ENCODE results near the gene ATP8B4.
"Not testable (repeated sequence)": the region's sequence is repeated elsewhere in the genome, so short reads cannot be mapped to it uniquely, and the experiment has no call there.

The ATP8B4 gene, protein sequence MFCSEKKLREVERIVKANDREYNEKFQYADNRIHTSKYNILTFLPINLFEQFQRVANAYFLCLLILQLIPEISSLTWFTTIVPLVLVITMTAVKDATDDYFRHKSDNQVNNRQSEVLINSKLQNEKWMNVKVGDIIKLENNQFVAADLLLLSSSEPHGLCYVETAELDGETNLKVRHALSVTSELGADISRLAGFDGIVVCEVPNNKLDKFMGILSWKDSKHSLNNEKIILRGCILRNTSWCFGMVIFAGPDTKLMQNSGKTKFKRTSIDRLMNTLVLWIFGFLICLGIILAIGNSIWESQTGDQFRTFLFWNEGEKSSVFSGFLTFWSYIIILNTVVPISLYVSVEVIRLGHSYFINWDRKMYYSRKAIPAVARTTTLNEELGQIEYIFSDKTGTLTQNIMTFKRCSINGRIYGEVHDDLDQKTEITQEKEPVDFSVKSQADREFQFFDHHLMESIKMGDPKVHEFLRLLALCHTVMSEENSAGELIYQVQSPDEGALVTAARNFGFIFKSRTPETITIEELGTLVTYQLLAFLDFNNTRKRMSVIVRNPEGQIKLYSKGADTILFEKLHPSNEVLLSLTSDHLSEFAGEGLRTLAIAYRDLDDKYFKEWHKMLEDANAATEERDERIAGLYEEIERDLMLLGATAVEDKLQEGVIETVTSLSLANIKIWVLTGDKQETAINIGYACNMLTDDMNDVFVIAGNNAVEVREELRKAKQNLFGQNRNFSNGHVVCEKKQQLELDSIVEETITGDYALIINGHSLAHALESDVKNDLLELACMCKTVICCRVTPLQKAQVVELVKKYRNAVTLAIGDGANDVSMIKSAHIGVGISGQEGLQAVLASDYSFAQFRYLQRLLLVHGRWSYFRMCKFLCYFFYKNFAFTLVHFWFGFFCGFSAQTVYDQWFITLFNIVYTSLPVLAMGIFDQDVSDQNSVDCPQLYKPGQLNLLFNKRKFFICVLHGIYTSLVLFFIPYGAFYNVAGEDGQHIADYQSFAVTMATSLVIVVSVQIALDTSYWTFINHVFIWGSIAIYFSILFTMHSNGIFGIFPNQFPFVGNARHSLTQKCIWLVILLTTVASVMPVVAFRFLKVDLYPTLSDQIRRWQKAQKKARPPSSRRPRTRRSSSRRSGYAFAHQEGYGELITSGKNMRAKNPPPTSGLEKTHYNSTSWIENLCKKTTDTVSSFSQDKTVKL

DNA sequence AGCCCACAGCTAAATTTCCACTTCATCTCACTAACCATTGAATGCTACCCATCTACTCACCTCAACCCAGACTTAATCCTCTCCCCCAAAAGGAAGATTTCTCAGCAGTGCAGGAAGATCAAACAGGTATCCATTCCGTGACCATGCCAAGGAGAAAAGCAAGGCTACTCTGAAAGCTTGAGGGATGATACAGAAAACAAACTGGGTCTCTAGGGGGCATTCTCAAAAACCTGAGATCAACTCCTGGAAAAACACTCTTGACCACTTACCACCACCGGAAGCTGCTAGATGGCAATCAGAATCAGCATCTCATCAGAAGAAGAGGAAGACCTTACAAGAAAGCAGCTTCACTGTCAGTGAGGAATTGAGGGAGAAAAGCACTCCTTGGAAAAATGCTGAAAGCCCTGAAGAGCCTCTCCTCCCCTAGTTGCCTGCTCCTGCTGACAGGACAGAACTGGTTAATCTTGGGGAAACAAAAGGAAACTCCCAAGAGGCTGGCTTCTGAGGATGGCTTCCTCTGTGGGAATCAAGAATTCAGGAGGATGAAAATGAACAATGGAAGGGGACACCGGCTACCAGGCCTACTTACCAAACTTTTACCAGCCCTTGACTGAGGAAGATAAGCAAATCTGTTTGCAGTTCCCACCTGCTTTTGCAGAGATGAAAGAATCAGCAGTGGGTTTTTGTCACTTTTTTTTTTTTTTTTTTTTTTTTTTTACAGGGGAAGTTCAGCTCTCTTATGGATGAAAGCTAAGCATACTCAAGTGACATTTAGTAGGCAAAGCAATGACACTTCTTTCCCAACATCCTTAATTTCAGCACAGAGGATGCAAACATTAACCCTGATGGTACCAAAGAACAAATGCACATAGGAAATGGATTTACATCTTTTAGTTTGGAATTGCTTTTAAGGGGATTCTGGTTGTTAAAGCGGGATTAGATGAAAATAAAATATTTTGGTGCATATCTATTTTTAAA, at the start of gene ATP8B4:
Gene ATP8B4, minus strand, starts transcription at position 171 of the 978 bp plus-strand sequence. CDS start 12,267 bp downstream, outside the sequence.
- no peak within 1 kb of the TSS for H3K4me3 ChIP-seq (ENCODE audit: low read length)
- no peak for TF ChIP-seq ZNF274 (IDR thresholded peaks at IDR 0.05; ENCODE audit: low read depth, low read length)

DNA sequence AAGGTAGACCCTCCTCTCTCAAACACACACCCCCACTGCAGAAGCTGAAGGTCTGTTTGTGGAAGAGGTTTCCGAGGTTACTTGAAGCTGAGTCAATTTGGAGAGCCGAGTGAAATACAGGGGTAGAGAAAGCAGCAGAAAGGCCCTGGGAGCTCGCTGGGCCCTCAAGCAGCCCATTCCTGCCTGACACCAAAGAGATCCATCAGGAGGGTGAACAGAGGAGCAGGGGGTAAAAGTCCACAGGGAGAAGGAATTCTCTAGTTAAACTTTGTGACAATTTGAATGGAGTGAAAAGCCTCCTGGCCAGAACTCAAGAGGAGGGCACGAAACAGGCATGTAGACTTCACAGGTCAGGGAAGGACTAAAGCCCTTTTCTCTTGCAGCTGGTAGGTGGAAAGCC, 49.3 kb upstream of the ATP8B4 start:
- no peak overlapping the region for H3K4me3 ChIP-seq (ENCODE audit: low read length)
- no peak for TF ChIP-seq ZNF274 (IDR thresholded peaks at IDR 0.05; ENCODE audit: low read depth, low read length)

DNA sequence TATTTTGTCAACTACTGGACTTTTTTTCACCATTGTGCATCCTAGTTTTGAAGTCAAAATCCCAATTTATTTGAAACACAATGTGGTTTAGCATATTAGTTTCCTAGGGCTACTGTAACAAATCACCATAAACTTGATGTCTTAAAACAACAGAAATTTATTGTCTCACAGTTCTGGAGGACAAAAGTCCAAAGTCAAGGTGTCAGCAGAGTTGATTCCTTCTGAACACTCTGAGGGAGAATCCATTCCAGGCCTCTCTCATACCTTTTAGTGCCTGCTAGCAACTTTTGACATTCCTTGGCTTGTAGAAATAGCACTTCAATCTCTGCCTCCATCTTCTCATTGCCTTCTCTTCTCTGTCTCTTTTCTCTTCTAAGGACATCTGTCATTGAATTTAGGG, 48.1 kb upstream of the ATP8B4 start:
- no peak overlapping the region for H3K4me3 ChIP-seq (ENCODE audit: low read length)
- TF ChIP-seq ZNF274 (IDR thresholded peaks at IDR 0.05; ENCODE audit: low read depth, low read length), result no peak

- no peak overlapping the region for H3K4me3 ChIP-seq (ENCODE audit: low read length)
Measured at GRCh38 chr15:50166216-50166615, 47.2 kb upstream of the ATP8B4 start.

DNA sequence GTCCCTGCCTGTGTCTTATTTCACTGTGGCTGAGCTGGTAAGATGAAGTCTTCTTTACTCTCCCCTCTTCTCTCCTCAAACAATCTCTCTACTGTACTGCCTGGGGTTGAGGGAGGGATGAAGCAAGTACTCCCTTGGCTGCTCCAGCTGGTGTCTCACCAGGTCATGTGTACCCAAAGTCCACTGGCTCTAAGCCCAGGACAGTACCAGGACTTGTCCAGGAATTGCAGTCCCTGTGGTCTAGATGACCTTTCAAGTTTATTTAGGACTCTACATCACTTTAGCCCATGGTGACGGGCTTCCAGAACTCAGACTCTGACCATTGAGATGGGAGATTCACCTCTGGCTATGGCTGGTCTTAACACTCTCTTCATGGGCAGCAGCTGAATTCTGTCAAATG, 45.4 kb upstream of the ATP8B4 start:
- no peak overlapping the region for H3K4me3 ChIP-seq (ENCODE audit: low read length)
- TF ChIP-seq ZNF274 (IDR thresholded peaks at IDR 0.05; ENCODE audit: low read depth, low read length), result no peak

More at GRCh38 chr15:50166216-50166615, 47.2 kb upstream of the ATP8B4 start:
- TF ChIP-seq ZNF274 (IDR thresholded peaks at IDR 0.05; ENCODE audit: low read depth, low read length), result no peak

DNA sequence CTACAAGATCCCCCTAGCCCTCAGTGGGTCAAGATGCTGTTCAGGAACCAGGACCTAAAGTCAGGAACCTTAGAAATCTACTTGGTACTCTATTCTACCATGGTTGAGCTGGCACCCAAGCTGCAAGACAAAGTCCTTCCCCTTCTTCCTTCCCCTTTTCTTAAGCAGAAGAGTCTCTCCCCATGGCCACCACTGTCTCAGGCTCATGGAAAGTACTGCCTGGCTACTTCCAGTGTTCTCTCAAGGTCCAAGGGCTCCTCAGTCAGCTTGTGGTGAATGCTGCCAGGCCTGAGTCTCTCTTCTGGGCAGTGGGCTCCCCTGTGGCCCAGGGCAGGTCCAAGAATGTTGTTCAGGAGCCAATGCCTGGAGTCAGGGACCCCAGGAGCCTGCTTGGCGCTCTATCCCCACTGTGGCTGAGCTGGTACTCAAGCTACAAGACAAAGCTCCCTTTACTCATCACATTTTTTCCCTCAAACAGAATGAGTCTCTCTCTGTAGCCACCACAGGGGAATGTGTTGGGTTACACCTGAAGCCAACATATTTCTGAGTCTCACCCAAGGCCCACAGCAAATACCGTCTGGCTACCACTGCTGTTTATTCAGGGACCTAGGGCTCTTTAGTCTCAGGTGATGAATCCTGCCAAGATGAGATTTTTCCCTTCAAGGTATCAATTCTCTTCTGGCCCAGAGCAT, 44.8 kb upstream of the ATP8B4 start:
- no peak for TF ChIP-seq ZNF274 (IDR thresholded peaks at IDR 0.05; ENCODE audit: low read depth, low read length)
- no peak overlapping the region for H3K4me3 ChIP-seq (ENCODE audit: low read length)

DNA sequence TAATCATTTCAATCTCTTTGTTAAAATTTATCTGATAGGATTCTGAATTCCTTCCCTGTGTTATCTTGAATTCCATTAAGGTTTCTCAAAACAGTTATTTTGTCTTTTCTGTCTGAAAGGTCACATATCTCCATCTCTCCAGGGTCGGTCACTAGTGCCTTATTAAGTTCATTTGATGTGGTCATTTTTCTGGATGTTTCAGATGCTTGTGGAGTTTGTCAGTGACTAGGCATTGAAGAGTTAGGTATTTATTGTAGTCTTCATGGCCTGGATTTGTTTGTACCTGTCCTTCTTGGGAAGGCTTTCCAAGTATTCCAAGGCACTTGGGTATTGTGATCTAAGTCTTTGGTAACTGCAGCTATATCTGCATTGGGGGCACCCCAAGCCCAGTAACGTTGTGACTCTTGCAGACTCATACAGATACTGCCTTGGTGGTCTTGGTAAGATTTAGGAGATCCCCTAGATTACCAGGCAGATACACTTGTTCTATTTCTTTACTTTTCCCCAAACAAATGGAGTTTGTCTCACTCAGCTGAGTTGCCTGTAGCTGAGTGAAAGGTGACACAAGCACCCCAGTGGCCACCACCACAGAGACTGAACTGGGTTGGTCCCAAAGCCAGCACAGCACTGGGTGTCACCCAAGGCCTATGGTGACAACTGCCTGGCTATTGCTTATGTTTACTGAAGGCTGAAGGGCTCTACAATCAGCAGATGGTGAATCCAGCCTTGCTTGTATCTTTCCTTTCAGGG, 44.1 kb upstream of the ATP8B4 start:
- TF ChIP-seq ZNF274 (IDR thresholded peaks at IDR 0.05; ENCODE audit: low read depth, low read length), result no peak
- no peak overlapping the region for H3K4me3 ChIP-seq (ENCODE audit: low read length)

- not testable (repeated sequence) for H3K4me3 ChIP-seq (ENCODE audit: low read length)
Measured at GRCh38 chr15:50158236-50158635, 39.2 kb upstream of the ATP8B4 start.

- TF ChIP-seq ZNF274 (IDR thresholded peaks at IDR 0.05; ENCODE audit: low read depth, low read length), result no peak
- H3K4me3 ChIP-seq (ENCODE audit: low read length), result no peak overlapping the region
Measured at GRCh38 chr15:50151476-50151875, 32.4 kb upstream of the ATP8B4 start.

DNA sequence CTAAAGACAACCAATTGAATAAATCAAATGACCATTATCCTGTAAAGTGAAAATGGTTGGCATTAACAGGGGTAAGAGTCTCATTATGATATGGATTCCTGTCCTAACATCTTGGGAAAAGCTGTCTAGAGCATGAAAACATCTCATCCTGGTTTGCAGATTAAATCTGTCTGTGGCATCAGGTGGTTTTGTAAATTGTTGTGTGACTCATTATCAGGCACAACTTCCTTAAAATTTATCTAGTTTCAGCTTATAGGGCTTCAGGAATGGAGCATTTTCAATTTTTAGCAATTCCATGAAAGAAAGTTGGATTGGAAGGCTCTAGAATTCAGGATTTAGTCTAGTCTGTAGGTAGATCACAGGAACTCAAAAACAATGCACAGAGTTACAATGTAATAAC, 31.8 kb upstream of the ATP8B4 start:
- no peak overlapping the region for H3K4me3 ChIP-seq (ENCODE audit: low read length)
- TF ChIP-seq ZNF274 (IDR thresholded peaks at IDR 0.05; ENCODE audit: low read depth, low read length), result no peak

DNA sequence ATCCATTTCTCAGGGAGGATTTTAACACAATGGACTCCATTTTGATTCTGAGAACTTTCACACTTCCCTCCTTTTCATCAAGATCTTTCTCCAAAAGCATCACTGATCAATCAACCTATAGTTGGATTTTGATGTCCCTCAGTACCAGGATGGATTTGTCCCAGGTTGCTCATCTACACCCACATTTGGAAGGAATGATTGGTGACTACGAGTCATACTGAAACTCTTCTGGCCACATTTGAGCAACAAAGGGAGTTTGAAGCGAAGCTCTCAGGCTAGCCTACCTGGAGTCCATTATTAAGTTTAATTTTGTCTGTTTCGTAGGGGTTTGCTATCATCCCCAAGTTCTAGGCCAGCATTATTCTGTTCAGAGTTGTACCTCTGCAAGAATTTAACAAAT, 31.3 kb upstream of the ATP8B4 start:
- TF ChIP-seq ZNF274 (IDR thresholded peaks at IDR 0.05; ENCODE audit: low read depth, low read length), result no peak

GRCh38 chr15:50149090-50149489, 30.1 kb upstream of the ATP8B4 start:
- TF ChIP-seq ZNF274 (IDR thresholded peaks at IDR 0.05; ENCODE audit: low read depth, low read length), result no peak

More for the DNA sequence above, 31.3 kb upstream of the ATP8B4 start:
- H3K4me3 ChIP-seq (ENCODE audit: low read length), result no peak overlapping the region

More at GRCh38 chr15:50149090-50149489, 30.1 kb upstream of the ATP8B4 start:
- no peak overlapping the region for H3K4me3 ChIP-seq (ENCODE audit: low read length)
